HCT116 (cell line): ENCODE data around the gene CSPG4. TPM values are rescaled to one million over a fixed set of nuclear protein-coding genes. Genes with fewer than 3 reads are reported as not detected.

Experiments
- ATAC-seq: fragments of 200-7000 bp; cut with Tn5 transposase; 2 replicates; pipeline ENCODE4 v1.9.1; 2020; ENCODE audit warnings: mild to moderate bottlenecking, moderate library complexity
- BruUV-seq: library from RNA; stranded (reverse); fragments of 400-500 nt; replicated peaks from 2 replicates; lab custom pipeline; 2021; lab: Mats Ljungman, UMichigan
- CTCF ChIA-PET: fragments of 300-600 bp; sonication (Branson Sonifier 250); formaldehyde crosslinking; loops from one replicate; lab custom pipeline; 2021; ENCODE audit warnings: antibody characterized with exemption; lab: Charles Lee
- POLR2A ChIA-PET: fragments of 300-600, 350-600 bp; sonication (Branson Sonifier 250); formaldehyde crosslinking; loops from one replicate; lab custom pipeline; 2021; ENCODE audit warnings: antibody characterized with exemption; lab: Charles Lee
- RAD21 ChIA-PET, 2 experiments: fragments of 300-600 bp; sonication (Branson Sonifier 250); formaldehyde crosslinking; loops; one replicate each; lab custom pipeline; 2023; ENCODE audit warnings: low total read pairs in 2 of 2; ENCODE audit not compliant: uncharacterized antibody in 2 of 2, unreplicated experiment in 2 of 2, low non-redundant PET in 1 of 2; lab: Charles Lee
- DNase-seq: peaks from one replicate; pipeline ENCODE4 v3.0.0-alpha.2; 2010; ENCODE audit warnings: low read depth, low spot score
- H2AFZ ChIP-seq: fragments of 200-600 bp; shearing (Covaris generic), sonication (generic); 2 replicates; pipeline ENCODE4 v1.6.1; 2017; ENCODE audit warnings: low read depth, mixed run types, mixed read lengths, antibody characterized with exemption, low read length; ENCODE audit not compliant: poor library complexity, severe bottlenecking
- H3K27ac ChIP-seq: 2 replicates; pipeline ENCODE4 v1.5.1; 2012; ENCODE audit warnings: low read depth, low read length
- H3K27me3 ChIP-seq: fragments of 200-600 bp; sonication (generic); 2 replicates; pipeline ENCODE4 v1.6.1; 2016; ENCODE audit warnings: mixed run types, low read length, mixed read lengths; ENCODE audit not compliant: insufficient read depth
- H3K36me3 ChIP-seq, 2 experiments: fragments of 200-500 bp in 1 of 2; fragments of 200-600 bp in 1 of 2; sonication (Bioruptor generic) in 1 of 2; sonication (generic) in 1 of 2; 2 replicates each; pipeline versions ENCODE4 v1.5.1 to v1.6.1; 2014 to 2016; ENCODE audit warnings: low read length in 2 of 2, inconsistent platforms in 1 of 2, mixed read lengths in 1 of 2, mixed run types in 1 of 2; ENCODE audit not compliant: insufficient read depth in 2 of 2, control insufficient read depth in 1 of 2
- H3K4me1 ChIP-seq, 2 experiments: fragments of 200-600 bp in 1 of 2; sonication (generic) in 1 of 2; 2 replicates each; pipeline versions ENCODE4 v1.5.1 to v1.6.1; 2012 to 2017; ENCODE audit warnings: low read length in 2 of 2, inconsistent platforms in 1 of 2, mild to moderate bottlenecking in 1 of 2, mixed read lengths in 1 of 2, mixed run types in 1 of 2, moderate library complexity in 1 of 2; ENCODE audit not compliant: insufficient read depth in 2 of 2, control insufficient read depth in 1 of 2
- H3K4me2 ChIP-seq: fragments of 200-600 bp; sonication (generic); 2 replicates; pipeline ENCODE4 v1.6.1; 2017; ENCODE audit warnings: mixed run types, low read length, mixed read lengths
- H3K4me3 ChIP-seq, 2 experiments: fragments of 200-600 bp in 1 of 2; sonication (generic) in 1 of 2; replicated peaks in 1 of 2; 2 replicates each; pipeline ENCODE4 v1.5.1; 2011 to 2016; ENCODE audit warnings: low read length in 2 of 2, control low read depth in 1 of 2, low read depth in 1 of 2, mild to moderate bottlenecking in 1 of 2, mixed read lengths in 1 of 2, mixed run types in 1 of 2
- H3K79me2 ChIP-seq: fragments of 200-600 bp; sonication (generic); 2 replicates; pipeline ENCODE4 v1.6.1; 2017; ENCODE audit warnings: mild to moderate bottlenecking, mixed run types, low read length, moderate library complexity, mixed read lengths; ENCODE audit not compliant: insufficient read depth
- H3K9ac ChIP-seq: fragments of 200-600 bp; sonication (generic); 2 replicates; pipeline ENCODE4 v1.6.1; 2016; ENCODE audit warnings: low read length, mixed read lengths
- H3K9me2 ChIP-seq: fragments of 200-600 bp; sonication (generic), shearing (Covaris generic); 2 replicates; pipeline ENCODE4 v1.6.1; 2017; ENCODE audit warnings: mixed run types, mild to moderate bottlenecking, moderate library complexity; ENCODE audit not compliant: insufficient read depth
- H3K9me3 ChIP-seq, 2 experiments: fragments of 200-500 bp in 1 of 2; fragments of 200-600 bp in 1 of 2; sonication (Bioruptor generic) in 1 of 2; sonication (generic) in 1 of 2; 2 replicates each; pipeline ENCODE4 v1.6.1; 2014 to 2017; ENCODE audit warnings: low read length in 2 of 2, mixed read lengths in 2 of 2, inconsistent platforms in 1 of 2, low read depth in 1 of 2, mild to moderate bottlenecking in 1 of 2, mixed run types in 1 of 2, moderate library complexity in 1 of 2; ENCODE audit not compliant: control insufficient read depth in 1 of 2, insufficient read depth in 1 of 2
- H4K20me1 ChIP-seq: fragments of 200-600 bp; sonication (generic), shearing (Covaris generic); 2 replicates; pipeline ENCODE4 v1.6.1; 2017; ENCODE audit warnings: mixed run types, mild to moderate bottlenecking, moderate library complexity; ENCODE audit not compliant: insufficient read depth
- CEBPB ChIP-seq: IDR thresholded peaks from 2 replicates; pipeline ENCODE4 v1.6.1; 2012; ENCODE audit warnings: low read depth
- EGR1 ChIP-seq: IDR thresholded peaks from 2 replicates; pipeline ENCODE4 v1.6.1; 2012; ENCODE audit warnings: low read depth
- EZH2phosphoT487 ChIP-seq: fragments of 200-600 bp; IDR thresholded peaks from 2 replicates; pipeline ENCODE4 v1.6.1; 2018; ENCODE audit warnings: antibody characterized with exemption, borderline replicate concordance
- FOSL1 ChIP-seq: IDR thresholded peaks from 2 replicates; pipeline ENCODE4 v1.6.1; 2012; ENCODE audit warnings: low read depth
- JUND ChIP-seq: IDR thresholded peaks from 2 replicates; pipeline ENCODE4 v1.6.1; 2012
- POLR2A ChIP-seq: IDR thresholded peaks from 2 replicates; pipeline ENCODE4 v1.7.0; 2011; ENCODE audit warnings: borderline replicate concordance; ENCODE audit not compliant: insufficient read depth, insufficient read length; ENCODE audit errors: extremely low read depth
- POLR2AphosphoS5 ChIP-seq: IDR thresholded peaks from 2 replicates; pipeline ENCODE4 v1.6.1; 2011; ENCODE audit warnings: mild to moderate bottlenecking, low read depth, low read length, moderate library complexity
- RAD21 ChIP-seq: IDR thresholded peaks from 2 replicates; pipeline ENCODE4 v1.6.1; 2012; ENCODE audit warnings: low read depth, mild to moderate bottlenecking
- SIN3A ChIP-seq: IDR thresholded peaks from 2 replicates; pipeline ENCODE4 v1.6.1; 2012; ENCODE audit warnings: low read depth
- SP1 ChIP-seq: IDR thresholded peaks from 2 replicates; pipeline ENCODE4 v1.6.1; 2012; ENCODE audit warnings: low read depth
- SRF ChIP-seq: IDR thresholded peaks from 2 replicates; pipeline ENCODE4 v1.6.1; 2012; ENCODE audit warnings: low read depth
- YY1 ChIP-seq: IDR thresholded peaks from 2 replicates; pipeline ENCODE4 v1.6.1; 2011; ENCODE audit warnings: low read length, low read depth, moderate library complexity, mild to moderate bottlenecking; ENCODE audit not compliant: insufficient replicate concordance; ENCODE audit errors: extremely low read depth
- ZNF274 ChIP-seq: fragments of 200-500 bp; sonication (Bioruptor generic); IDR thresholded peaks from 2 replicates; pipeline ENCODE4 v1.6.1; 2014; ENCODE audit warnings: mild to moderate bottlenecking, low read depth, low read length, inconsistent platforms
- intact Hi-C: fragments of 100-400 bp; cut with micrococcal nuclease; formaldehyde crosslinking; loops from 2 replicates; pipeline ENCODE4 v1.10.0; 2022
- total RNA-seq: library from RNA; stranded (reverse); gene quantifications from one replicate; pipeline ENCODE4 v1.2.1, GENCODE V29; 2021; ENCODE audit not compliant: unreplicated experiment
- TF ChIP-seq, protein P1 (sequence below), 3 experiments: fragments of 200-600 bp in 1 of 3; sonication (generic) in 1 of 3; IDR thresholded peaks in 2 of 3; conservative IDR thresholded peaks in 1 of 3; 2 replicates each; pipeline ENCODE4 v1.5.1; 2012 to 2017; ENCODE audit warnings: low read depth in 2 of 3, low read length in 2 of 3, antibody characterized with exemption in 1 of 3, borderline replicate concordance in 1 of 3, control low read depth in 1 of 3, mild to moderate bottlenecking in 1 of 3, mixed read lengths in 1 of 3, mixed run types in 1 of 3, moderate library complexity in 1 of 3; ENCODE audit not compliant: insufficient read depth in 1 of 3
- TF ChIP-seq, protein P2 (sequence below): IDR thresholded peaks from 2 replicates; pipeline ENCODE4 v1.6.1; 2012
- TF ChIP-seq, protein P3 (sequence below): IDR thresholded peaks from 2 replicates; pipeline ENCODE4 v1.6.1; 2011; ENCODE audit warnings: mild to moderate bottlenecking, low read length, moderate library complexity; ENCODE audit not compliant: insufficient replicate concordance; ENCODE audit errors: extremely low read depth
- TF ChIP-seq, protein P4 (sequence below): IDR thresholded peaks from 2 replicates; pipeline ENCODE4 v1.6.1; 2012

The CSPG4 gene
- total RNA-seq, 1 experiment from 2014 or later, result 18.1 TPM

GRCh38 chr15:75738014-75738646 lies 25.5 kb upstream of the CSPG4 start:
- DNase-seq (no peak), ATAC-seq (peak; percentile 35)
- ChIA-PET CTCF (interaction anchor here (0.6 to 1.5 kb wide), 5 partner anchors 10 to 401 kb away, joined by 3 to 9 read pairs (median 4); a partner anchor contains a TSS), POLR2A (interaction anchor here (0.6 to 1.5 kb wide), 5 partner anchors 14 to 608 kb away, joined by 3 to 7 read pairs (median 4); a partner anchor contains a TSS), RAD21 (interaction anchor here in 1 of 2 experiments (0.6 to 0.7 kb wide), 3 partner anchors 52 to 183 kb away, joined by 3 to 5 read pairs (median 4); no protein-coding TSS in a partner anchor)
- Histone ChIP-seq H3K27me3 (no peaks in the 10 kb centered on the region), H3K9ac (peak overlapping the region; percentile 84), H3K27ac (peak overlapping the region; percentile 56; the same call in 1 of the 2 replicates), H3K9me3 (no peaks in the 10 kb centered on the region), H3K4me3 (peak overlapping the region; percentile 87 to 94), H3K4me2 (peak overlapping the region; percentile 98), H4K20me1 (no peaks in the 10 kb centered on the region), H3K9me2 (no peaks in the 10 kb centered on the region), H3K36me3 (no peaks in the 10 kb centered on the region), H3K79me2 (no peaks in the 10 kb centered on the region), H2AFZ (no peak overlapping the region), H3K4me1 (peaks cover 2 to 9% of the 10 kb centered on the region in 2 experiments; a peak in 3 of 4 replicates)
- intact Hi-C loops, result no loop called here
- BruUV-seq, result TSS peak; percentile 44
- TF ChIP-seq SRF, result no peak
- TF ChIP-seq, protein P1, sequence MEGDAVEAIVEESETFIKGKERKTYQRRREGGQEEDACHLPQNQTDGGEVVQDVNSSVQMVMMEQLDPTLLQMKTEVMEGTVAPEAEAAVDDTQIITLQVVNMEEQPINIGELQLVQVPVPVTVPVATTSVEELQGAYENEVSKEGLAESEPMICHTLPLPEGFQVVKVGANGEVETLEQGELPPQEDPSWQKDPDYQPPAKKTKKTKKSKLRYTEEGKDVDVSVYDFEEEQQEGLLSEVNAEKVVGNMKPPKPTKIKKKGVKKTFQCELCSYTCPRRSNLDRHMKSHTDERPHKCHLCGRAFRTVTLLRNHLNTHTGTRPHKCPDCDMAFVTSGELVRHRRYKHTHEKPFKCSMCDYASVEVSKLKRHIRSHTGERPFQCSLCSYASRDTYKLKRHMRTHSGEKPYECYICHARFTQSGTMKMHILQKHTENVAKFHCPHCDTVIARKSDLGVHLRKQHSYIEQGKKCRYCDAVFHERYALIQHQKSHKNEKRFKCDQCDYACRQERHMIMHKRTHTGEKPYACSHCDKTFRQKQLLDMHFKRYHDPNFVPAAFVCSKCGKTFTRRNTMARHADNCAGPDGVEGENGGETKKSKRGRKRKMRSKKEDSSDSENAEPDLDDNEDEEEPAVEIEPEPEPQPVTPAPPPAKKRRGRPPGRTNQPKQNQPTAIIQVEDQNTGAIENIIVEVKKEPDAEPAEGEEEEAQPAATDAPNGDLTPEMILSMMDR (IDR thresholded peaks at IDR 0.05 in 2 of 3, conservative IDR thresholded peaks at IDR 0.05 in 1 of 3; ENCODE audit: borderline replicate concordance in 1 of 3, insufficient read depth in 1 of 3, low read depth in 2 of 3, low read length in 2 of 3), result no peak
- no peak for TF ChIP-seq EGR1
- TF ChIP-seq, protein P2, sequence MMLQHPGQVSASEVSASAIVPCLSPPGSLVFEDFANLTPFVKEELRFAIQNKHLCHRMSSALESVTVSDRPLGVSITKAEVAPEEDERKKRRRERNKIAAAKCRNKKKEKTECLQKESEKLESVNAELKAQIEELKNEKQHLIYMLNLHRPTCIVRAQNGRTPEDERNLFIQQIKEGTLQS, result no peak
- TF ChIP-seq, protein P3, sequence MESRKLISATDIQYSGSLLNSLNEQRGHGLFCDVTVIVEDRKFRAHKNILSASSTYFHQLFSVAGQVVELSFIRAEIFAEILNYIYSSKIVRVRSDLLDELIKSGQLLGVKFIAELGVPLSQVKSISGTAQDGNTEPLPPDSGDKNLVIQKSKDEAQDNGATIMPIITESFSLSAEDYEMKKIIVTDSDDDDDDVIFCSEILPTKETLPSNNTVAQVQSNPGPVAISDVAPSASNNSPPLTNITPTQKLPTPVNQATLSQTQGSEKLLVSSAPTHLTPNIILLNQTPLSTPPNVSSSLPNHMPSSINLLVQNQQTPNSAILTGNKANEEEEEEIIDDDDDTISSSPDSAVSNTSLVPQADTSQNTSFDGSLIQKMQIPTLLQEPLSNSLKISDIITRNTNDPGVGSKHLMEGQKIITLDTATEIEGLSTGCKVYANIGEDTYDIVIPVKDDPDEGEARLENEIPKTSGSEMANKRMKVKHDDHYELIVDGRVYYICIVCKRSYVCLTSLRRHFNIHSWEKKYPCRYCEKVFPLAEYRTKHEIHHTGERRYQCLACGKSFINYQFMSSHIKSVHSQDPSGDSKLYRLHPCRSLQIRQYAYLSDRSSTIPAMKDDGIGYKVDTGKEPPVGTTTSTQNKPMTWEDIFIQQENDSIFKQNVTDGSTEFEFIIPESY, result no peak
- TF ChIP-seq SP1, result no peak
- 0 out of 2 replicates have a peak, but pooled peaks have one; percentile 28 for TF ChIP-seq SIN3A
- TF ChIP-seq JUND, result no peak
- TF ChIP-seq EZH2phosphoT487, result no peak
- no peak for TF ChIP-seq CEBPB
- TF ChIP-seq POLR2A, result no peak
- no peak for TF ChIP-seq FOSL1
- TF ChIP-seq RAD21, result no peak
- no peak for TF ChIP-seq YY1
- TF ChIP-seq, protein P4, sequence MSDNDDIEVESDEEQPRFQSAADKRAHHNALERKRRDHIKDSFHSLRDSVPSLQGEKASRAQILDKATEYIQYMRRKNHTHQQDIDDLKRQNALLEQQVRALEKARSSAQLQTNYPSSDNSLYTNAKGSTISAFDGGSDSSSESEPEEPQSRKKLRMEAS, result no peak
- no peak for TF ChIP-seq ZNF274
- peak; percentile 82 for TF ChIP-seq POLR2AphosphoS5
